Measurements from ENCODE around the gene TP53BP1.
A peak's percentile ranks its signal among the peaks of the same experiment; 100 is the strongest.

TP53BP1 gene

GRCh38 chr15:43493703-43494472, 932 bp upstream of the TP53BP1 start:
- no peaks in the 10 kb centered on the region for H3K27me3 ChIP-seq (ENCODE audit: control insufficient read depth, insufficient read depth, low read length)
- H3K27ac ChIP-seq (ENCODE audit: low read depth, low read length): peak overlapping the region; percentile 91
- H3K9ac ChIP-seq (ENCODE audit: low read length): no peak overlapping the region
- H3K4me1 ChIP-seq (ENCODE audit: control insufficient read depth, insufficient read depth, low read length): peaks cover 9% of the 10 kb centered on the region
- H3K4me3 ChIP-seq (ENCODE audit: low read length): peak overlapping the region; percentile 97
- no peaks in the 10 kb centered on the region for H3K36me3 ChIP-seq (ENCODE audit: control insufficient read depth, insufficient read depth, low read length)

- peak overlapping the region; percentile 97 for H3K4me3 ChIP-seq (ENCODE audit: low read length)
- H3K9ac ChIP-seq (ENCODE audit: low read length): peak overlapping the region; percentile 21
- peaks cover 5% of the 10 kb centered on the region for H3K36me3 ChIP-seq (ENCODE audit: control insufficient read depth, insufficient read depth, low read length)
- H3K27me3 ChIP-seq (ENCODE audit: control insufficient read depth, insufficient read depth, low read length): no peaks in the 10 kb centered on the region
- peak overlapping the region; percentile 91 for H3K27ac ChIP-seq (ENCODE audit: low read depth, low read length)
- H3K4me1 ChIP-seq (ENCODE audit: control insufficient read depth, insufficient read depth, low read length): peaks cover 9% of the 10 kb centered on the region
These were observed 690 bp downstream of the TP53BP1 start for GRCh38 chr15:43492266-43492665.

- Histone ChIP-seq H3K36me3 (ENCODE audit: control insufficient read depth, insufficient read depth, low read length) (peaks cover 9% of the 10 kb centered on the region), H3K27ac (ENCODE audit: low read depth, low read length) (no peak overlapping the region)
These were observed 3.8 kb downstream of the TP53BP1 start for GRCh38 chr15:43489191-43489590.

GRCh38 chr15:43488790-43489189, 4.2 kb downstream of the TP53BP1 start:
- peaks cover 9% of the 10 kb centered on the region for H3K36me3 ChIP-seq (ENCODE audit: control insufficient read depth, insufficient read depth, low read length)
- H3K9ac ChIP-seq (ENCODE audit: low read length): no peak overlapping the region
- no peak overlapping the region for H3K27ac ChIP-seq (ENCODE audit: low read depth, low read length)
- H3K4me1 ChIP-seq (ENCODE audit: control insufficient read depth, insufficient read depth, low read length): peaks cover 9% of the 10 kb centered on the region
- no peaks in the 10 kb centered on the region for H3K27me3 ChIP-seq (ENCODE audit: control insufficient read depth, insufficient read depth, low read length)
- no peak overlapping the region for H3K4me3 ChIP-seq (ENCODE audit: low read length)

More at GRCh38 chr15:43489191-43489590, 3.8 kb downstream of the TP53BP1 start:
- no peak overlapping the region for H3K4me3 ChIP-seq (ENCODE audit: low read length)
- no peak overlapping the region for H3K9ac ChIP-seq (ENCODE audit: low read length)
- no peaks in the 10 kb centered on the region for H3K27me3 ChIP-seq (ENCODE audit: control insufficient read depth, insufficient read depth, low read length)
- H3K4me1 ChIP-seq (ENCODE audit: control insufficient read depth, insufficient read depth, low read length): peaks cover 9% of the 10 kb centered on the region

- Histone ChIP-seq H3K4me1 (ENCODE audit: control insufficient read depth, insufficient read depth, low read length) (peaks cover 4% of the 10 kb centered on the region), H3K27me3 (ENCODE audit: control insufficient read depth, insufficient read depth, low read length) (no peaks in the 10 kb centered on the region), H3K9ac (ENCODE audit: low read length) (no peak overlapping the region), H3K4me3 (ENCODE audit: low read length) (no peak overlapping the region), H3K36me3 (ENCODE audit: control insufficient read depth, insufficient read depth, low read length) (peaks cover 9% of the 10 kb centered on the region), H3K27ac (ENCODE audit: low read depth, low read length) (no peak overlapping the region)
These were observed 5.6 kb downstream of the TP53BP1 start for GRCh38 chr15:43487271-43487895.

- Histone ChIP-seq H3K27ac (ENCODE audit: low read depth, low read length) (no peak overlapping the region), H3K4me3 (ENCODE audit: low read length) (no peak overlapping the region), H3K9ac (ENCODE audit: low read length) (no peak overlapping the region), H3K36me3 (ENCODE audit: control insufficient read depth, insufficient read depth, low read length) (peaks cover 11% of the 10 kb centered on the region), H3K4me1 (ENCODE audit: control insufficient read depth, insufficient read depth, low read length) (no peaks in the 10 kb centered on the region), H3K27me3 (ENCODE audit: control insufficient read depth, insufficient read depth, low read length) (no peaks in the 10 kb centered on the region)
These were observed 8.5 kb downstream of the TP53BP1 start for GRCh38 chr15:43484455-43484854.

- Histone ChIP-seq H3K9ac (ENCODE audit: low read length) (no peak overlapping the region), H3K27ac (ENCODE audit: low read depth, low read length) (no peak overlapping the region), H3K27me3 (ENCODE audit: control insufficient read depth, insufficient read depth, low read length) (no peaks in the 10 kb centered on the region), H3K4me1 (ENCODE audit: control insufficient read depth, insufficient read depth, low read length) (no peaks in the 10 kb centered on the region), H3K36me3 (ENCODE audit: control insufficient read depth, insufficient read depth, low read length) (peaks cover 14% of the 10 kb centered on the region), H3K4me3 (ENCODE audit: low read length) (no peak overlapping the region)
These were observed 9.4 kb downstream of the TP53BP1 start for GRCh38 chr15:43483297-43484128.

GRCh38 chr15:43473885-43474284, 19.1 kb downstream of the TP53BP1 start:
- Histone ChIP-seq H3K27ac (ENCODE audit: low read depth, low read length) (no peak overlapping the region), H3K27me3 (ENCODE audit: control insufficient read depth, insufficient read depth, low read length) (no peaks in the 10 kb centered on the region), H3K36me3 (ENCODE audit: control insufficient read depth, insufficient read depth, low read length) (peaks cover 31% of the 10 kb centered on the region), H3K9ac (ENCODE audit: low read length) (no peak overlapping the region), H3K4me3 (ENCODE audit: low read length) (no peak overlapping the region), H3K4me1 (ENCODE audit: control insufficient read depth, insufficient read depth, low read length) (no peaks in the 10 kb centered on the region)

GRCh38 chr15:43471975-43472374, 21.0 kb downstream of the TP53BP1 start:
- H3K27me3 ChIP-seq (ENCODE audit: control insufficient read depth, insufficient read depth, low read length): no peaks in the 10 kb centered on the region
- no peak overlapping the region for H3K9ac ChIP-seq (ENCODE audit: low read length)
- H3K4me1 ChIP-seq (ENCODE audit: control insufficient read depth, insufficient read depth, low read length): no peaks in the 10 kb centered on the region
- peaks cover 28% of the 10 kb centered on the region for H3K36me3 ChIP-seq (ENCODE audit: control insufficient read depth, insufficient read depth, low read length)
- no peak overlapping the region for H3K27ac ChIP-seq (ENCODE audit: low read depth, low read length)
- no peak overlapping the region for H3K4me3 ChIP-seq (ENCODE audit: low read length)

GRCh38 chr15:43469867-43470266, 23.1 kb downstream of the TP53BP1 start:
- Histone ChIP-seq H3K36me3 (ENCODE audit: control insufficient read depth, insufficient read depth, low read length) (peaks cover 22% of the 10 kb centered on the region), H3K27me3 (ENCODE audit: control insufficient read depth, insufficient read depth, low read length) (no peaks in the 10 kb centered on the region), H3K4me1 (ENCODE audit: control insufficient read depth, insufficient read depth, low read length) (no peaks in the 10 kb centered on the region), H3K4me3 (ENCODE audit: low read length) (no peak overlapping the region), H3K9ac (ENCODE audit: low read length) (no peak overlapping the region), H3K27ac (ENCODE audit: low read depth, low read length) (no peak overlapping the region)

- Histone ChIP-seq H3K36me3 (ENCODE audit: control insufficient read depth, insufficient read depth, low read length) (peaks cover 12% of the 10 kb centered on the region), H3K27me3 (ENCODE audit: control insufficient read depth, insufficient read depth, low read length) (no peaks in the 10 kb centered on the region), H3K4me1 (ENCODE audit: control insufficient read depth, insufficient read depth, low read length) (no peaks in the 10 kb centered on the region), H3K4me3 (ENCODE audit: low read length) (no peak overlapping the region), H3K9ac (ENCODE audit: low read length) (no peak overlapping the region), H3K27ac (ENCODE audit: low read depth, low read length) (no peak overlapping the region)
These were observed 27.9 kb downstream of the TP53BP1 start for GRCh38 chr15:43465100-43465499.

GRCh38 chr15:43463998-43464397, 29.0 kb downstream of the TP53BP1 start:
- Histone ChIP-seq H3K9ac (ENCODE audit: low read length) (no peak overlapping the region), H3K27me3 (ENCODE audit: control insufficient read depth, insufficient read depth, low read length) (no peaks in the 10 kb centered on the region), H3K4me3 (ENCODE audit: low read length) (no peak overlapping the region), H3K4me1 (ENCODE audit: control insufficient read depth, insufficient read depth, low read length) (no peaks in the 10 kb centered on the region), H3K27ac (ENCODE audit: low read depth, low read length) (no peak overlapping the region), H3K36me3 (ENCODE audit: control insufficient read depth, insufficient read depth, low read length) (peaks cover 12% of the 10 kb centered on the region)
